IgD-negative memory B cell (primary cell): ENCODE results near the gene PARD3B. TPM values are rescaled to one million over a fixed set of nuclear protein-coding genes. Genes with fewer than 3 reads are reported as not detected.

Experiments
- H3K27ac Mint-ChIP-seq, 3 donors: one replicate each; pipeline ENCODE4 v1.8.0; 2020 to 2022; ENCODE audit warnings: mild to moderate bottlenecking in 3 of 3, mixed read lengths in 3 of 3, moderate library complexity in 1 of 3
- H3K27me3 Mint-ChIP-seq: one replicate; pipeline ENCODE4 v1.8.0; 2021; ENCODE audit warnings: mixed read lengths
- H3K36me3 Mint-ChIP-seq: one replicate; pipeline ENCODE4 v1.8.0; 2020; ENCODE audit warnings: mild to moderate bottlenecking, mixed read lengths
- H3K4me1 Mint-ChIP-seq, 3 donors: one replicate each; pipeline ENCODE4 v1.8.0; 2020 to 2022; ENCODE audit warnings: mixed read lengths in 3 of 3, mild to moderate bottlenecking in 1 of 3
- H3K4me3 Mint-ChIP-seq, 4 donors: one replicate each; pipeline ENCODE4 v1.8.0; 2020 to 2022; ENCODE audit warnings: mild to moderate bottlenecking in 4 of 4, mixed read lengths in 4 of 4, moderate library complexity in 3 of 4
- H3K9me3 Mint-ChIP-seq, 3 donors: one replicate each; pipeline ENCODE4 v1.8.0; 2020 to 2021; ENCODE audit warnings: mixed read lengths in 3 of 3, mild to moderate bottlenecking in 1 of 3
- polyA plus RNA-seq: library from polyadenylated mRNA; unstranded; fragments of 300-500 nt; fragmentation: Illumina TruSeq; gene quantifications from one replicate; pipeline ENCODE4 v1.2.3, GENCODE V29; 2021

PARD3B gene
- polyA plus RNA-seq, 1 donor from 2014 or later: 0.04 TPM

DNA sequence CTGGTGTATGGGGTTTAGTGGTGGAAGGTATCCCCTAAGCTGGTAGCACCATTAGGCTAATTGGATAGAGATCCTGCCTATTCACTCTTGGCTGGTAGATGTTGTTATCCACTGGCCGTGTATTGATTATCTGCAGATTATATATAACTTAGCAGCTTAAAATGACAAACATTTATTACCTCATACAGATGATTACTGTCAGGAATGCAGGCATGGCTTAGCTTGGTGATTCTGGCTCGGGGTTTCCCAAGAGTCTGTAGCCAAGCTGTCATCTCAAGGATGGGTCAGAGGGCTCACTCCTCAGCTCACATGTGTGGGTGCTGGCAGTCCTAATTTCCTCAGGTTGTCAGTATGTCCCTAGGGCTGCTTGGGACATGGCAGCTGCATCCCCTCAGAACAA, 465.8 kb downstream of the PARD3B start:
- no peaks in the 10 kb centered on the region for H3K36me3 Mint-ChIP-seq
- H3K4me3 Mint-ChIP-seq: no peak overlapping the region
- no peaks in the 10 kb centered on the region for H3K27me3 Mint-ChIP-seq
- peaks cover 0 to 2% (median 0%) of the 10 kb centered on the region in 3 donors for H3K4me1 Mint-ChIP-seq
- H3K9me3 Mint-ChIP-seq: peaks cover 0 to 2% (median 0%) of the 10 kb centered on the region in 3 donors
- no peak overlapping the region for H3K27ac Mint-ChIP-seq

DNA sequence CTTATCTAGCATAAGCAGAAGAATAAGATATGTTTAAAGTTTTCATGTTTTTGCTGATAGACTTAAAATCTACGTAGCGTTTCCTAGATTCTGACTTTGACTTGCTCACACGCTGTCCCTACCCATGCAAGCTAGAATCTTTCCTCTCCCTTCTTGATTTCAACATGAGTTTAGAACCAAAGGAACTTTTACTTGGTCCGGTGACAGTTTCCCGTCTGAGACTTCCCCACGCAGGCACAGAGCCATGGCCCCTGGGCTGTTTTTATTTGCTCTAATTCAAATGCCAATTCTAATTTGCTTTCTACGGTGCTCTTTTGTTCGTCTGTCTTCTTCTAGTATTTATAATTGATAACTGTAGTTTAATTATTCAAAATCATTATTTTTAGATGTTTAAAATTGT, 467.7 kb downstream of the PARD3B start:
- Mint-ChIP-seq H3K4me3 (no peak overlapping the region), H3K27ac (no peak overlapping the region), H3K27me3 (no peaks in the 10 kb centered on the region), H3K4me1 (peaks cover 0 to 2% (median 0%) of the 10 kb centered on the region in 3 donors), H3K9me3 (no peaks in the 10 kb centered on the region), H3K36me3 (no peaks in the 10 kb centered on the region)

DNA sequence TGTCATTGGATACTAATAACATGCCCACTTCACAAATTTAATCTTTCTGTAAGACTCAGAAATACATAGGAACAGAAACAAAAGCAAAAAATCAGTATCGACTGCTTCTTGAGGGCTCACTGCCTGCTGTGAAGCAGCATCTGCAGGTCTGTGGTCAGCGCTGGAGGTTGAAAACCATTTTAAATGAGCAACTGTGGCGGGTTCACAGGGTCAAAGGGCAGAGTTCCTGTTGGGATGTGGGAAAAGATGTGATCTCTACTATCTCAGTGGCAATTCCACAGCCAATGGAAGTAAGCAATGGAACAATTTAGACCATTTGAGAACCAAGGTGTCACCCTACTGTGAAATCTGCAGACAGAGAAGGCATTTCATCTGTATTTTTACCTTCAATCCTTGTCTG, 468.3 kb downstream of the PARD3B start:
- Mint-ChIP-seq H3K36me3 (no peaks in the 10 kb centered on the region), H3K27me3 (no peaks in the 10 kb centered on the region), H3K9me3 (no peaks in the 10 kb centered on the region), H3K4me3 (no peak overlapping the region), H3K4me1 (peaks cover 0 to 2% (median 0%) of the 10 kb centered on the region in 3 donors), H3K27ac (no peak overlapping the region)

DNA sequence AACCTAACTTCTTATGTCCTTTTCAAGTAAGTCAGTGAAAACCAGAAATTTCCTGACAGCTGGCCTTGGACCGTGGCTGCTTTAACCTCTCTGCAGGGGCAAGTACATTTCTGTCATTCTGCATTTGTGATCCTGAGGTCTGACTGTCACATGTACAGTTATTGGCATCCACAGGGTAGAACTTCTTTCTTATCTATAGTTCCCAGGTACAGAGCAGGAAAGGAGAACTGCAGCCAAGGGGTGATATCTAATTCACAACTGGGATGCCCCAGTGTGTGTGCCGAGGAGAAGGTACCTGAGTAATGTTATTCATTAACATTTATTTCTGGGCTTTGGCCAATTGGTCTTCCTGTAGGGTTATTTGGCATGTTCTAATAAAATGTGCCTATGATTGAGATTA, 468.9 kb downstream of the PARD3B start:
- no peak overlapping the region for H3K4me3 Mint-ChIP-seq

DNA sequence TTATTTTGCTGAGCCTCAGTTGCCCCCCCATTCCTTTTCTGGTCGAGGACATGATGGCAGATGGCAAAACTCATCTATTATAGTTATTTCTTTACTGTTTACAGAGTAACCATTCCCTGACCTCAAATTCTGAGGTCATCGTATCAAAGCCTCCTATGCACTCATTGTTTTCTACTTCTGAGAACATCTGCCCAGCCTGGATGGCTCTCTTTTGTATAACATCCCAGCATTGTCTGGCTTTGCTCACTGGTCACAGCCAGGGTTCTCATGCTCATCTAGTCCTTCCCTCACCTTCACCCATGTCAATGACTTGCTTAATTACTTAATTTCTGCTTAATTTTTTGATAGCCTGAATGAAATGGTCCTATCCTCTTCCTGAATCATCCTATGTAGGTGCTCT, 472.1 kb downstream of the PARD3B start:
- Mint-ChIP-seq H3K27ac (no peak overlapping the region), H3K4me1 (no peaks in the 10 kb centered on the region), H3K27me3 (no peaks in the 10 kb centered on the region), H3K9me3 (peaks cover 0 to 7% (median 0%) of the 10 kb centered on the region in 3 donors), H3K4me3 (no peak overlapping the region), H3K36me3 (no peaks in the 10 kb centered on the region)

More for the DNA sequence above, 468.9 kb downstream of the PARD3B start:
- no peaks in the 10 kb centered on the region for H3K27me3 Mint-ChIP-seq
- H3K4me1 Mint-ChIP-seq: no peaks in the 10 kb centered on the region
- no peaks in the 10 kb centered on the region for H3K9me3 Mint-ChIP-seq
- no peaks in the 10 kb centered on the region for H3K36me3 Mint-ChIP-seq
- no peak overlapping the region for H3K27ac Mint-ChIP-seq

DNA sequence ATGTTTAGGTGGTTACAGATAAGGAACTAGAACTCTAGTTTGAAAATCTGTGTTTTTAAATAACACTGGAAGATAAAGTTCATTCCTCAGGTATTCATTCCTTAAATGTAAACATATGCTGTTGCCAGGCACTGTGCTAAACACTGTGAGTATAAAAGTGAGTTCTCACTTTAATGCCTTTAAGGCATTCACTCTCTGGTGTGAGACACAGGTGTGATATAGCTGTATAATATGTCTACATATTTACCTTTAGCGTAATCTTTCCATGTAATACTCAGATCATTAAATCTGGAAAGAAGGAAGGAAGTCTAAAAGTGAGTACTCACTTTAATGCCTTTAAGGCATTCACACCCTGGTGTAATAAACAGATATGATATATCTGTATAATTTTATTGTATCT, 472.6 kb downstream of the PARD3B start:
- no peaks in the 10 kb centered on the region for H3K36me3 Mint-ChIP-seq
- H3K4me1 Mint-ChIP-seq: no peaks in the 10 kb centered on the region
- H3K9me3 Mint-ChIP-seq: peaks cover 0 to 7% (median 0%) of the 10 kb centered on the region in 3 donors
- H3K27me3 Mint-ChIP-seq: no peaks in the 10 kb centered on the region
- H3K27ac Mint-ChIP-seq: no peak overlapping the region
- no peak overlapping the region for H3K4me3 Mint-ChIP-seq

DNA sequence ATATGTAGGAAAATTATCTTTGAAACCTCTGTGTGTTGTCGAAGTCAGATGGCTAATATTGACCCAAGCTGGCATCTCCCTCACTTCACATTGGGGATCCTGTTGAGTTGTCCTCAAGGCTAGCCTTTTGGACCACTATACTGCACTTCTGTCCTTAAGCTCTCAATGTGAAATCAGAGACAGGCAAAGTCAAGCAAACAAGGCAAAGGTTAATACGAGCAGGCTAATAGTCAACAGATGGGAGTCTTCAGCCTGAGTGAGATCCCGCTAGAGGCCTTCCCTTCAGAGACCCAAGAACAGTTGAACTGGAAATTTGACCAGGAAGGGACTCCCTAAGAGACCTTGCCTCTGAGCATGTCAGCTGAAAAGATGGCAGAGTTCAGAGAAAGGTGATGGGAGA, 475.4 kb downstream of the PARD3B start:
- H3K9me3 Mint-ChIP-seq: peaks cover 0 to 7% (median 0%) of the 10 kb centered on the region in 3 donors
- H3K27me3 Mint-ChIP-seq: no peaks in the 10 kb centered on the region
- no peak overlapping the region for H3K4me3 Mint-ChIP-seq
- H3K4me1 Mint-ChIP-seq: no peaks in the 10 kb centered on the region
- H3K27ac Mint-ChIP-seq: no peak overlapping the region
- no peaks in the 10 kb centered on the region for H3K36me3 Mint-ChIP-seq

DNA sequence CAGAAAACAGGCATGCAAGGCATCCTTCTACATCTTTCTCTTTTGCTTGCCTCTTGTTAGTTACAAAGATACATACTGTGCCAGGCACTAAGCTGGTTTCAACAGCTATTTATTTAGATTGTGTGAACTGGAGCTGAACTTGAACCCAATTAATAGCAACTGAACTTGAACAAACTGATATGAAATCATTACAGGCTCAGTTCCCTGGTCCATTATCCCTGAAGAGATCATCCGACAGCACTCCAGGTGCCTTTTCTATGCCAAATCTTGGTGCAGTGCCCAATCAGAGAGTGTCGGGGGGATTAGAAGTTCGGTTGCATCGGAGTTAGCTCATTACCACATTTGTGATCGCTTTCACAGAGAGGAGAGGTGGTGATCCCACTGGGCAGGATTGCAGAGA, 477.6 kb downstream of the PARD3B start:
- Mint-ChIP-seq H3K36me3 (no peaks in the 10 kb centered on the region), H3K4me3 (no peak overlapping the region), H3K27me3 (no peaks in the 10 kb centered on the region), H3K27ac (no peak overlapping the region), H3K9me3 (peaks cover 0 to 7% (median 0%) of the 10 kb centered on the region in 3 donors), H3K4me1 (no peaks in the 10 kb centered on the region)

DNA sequence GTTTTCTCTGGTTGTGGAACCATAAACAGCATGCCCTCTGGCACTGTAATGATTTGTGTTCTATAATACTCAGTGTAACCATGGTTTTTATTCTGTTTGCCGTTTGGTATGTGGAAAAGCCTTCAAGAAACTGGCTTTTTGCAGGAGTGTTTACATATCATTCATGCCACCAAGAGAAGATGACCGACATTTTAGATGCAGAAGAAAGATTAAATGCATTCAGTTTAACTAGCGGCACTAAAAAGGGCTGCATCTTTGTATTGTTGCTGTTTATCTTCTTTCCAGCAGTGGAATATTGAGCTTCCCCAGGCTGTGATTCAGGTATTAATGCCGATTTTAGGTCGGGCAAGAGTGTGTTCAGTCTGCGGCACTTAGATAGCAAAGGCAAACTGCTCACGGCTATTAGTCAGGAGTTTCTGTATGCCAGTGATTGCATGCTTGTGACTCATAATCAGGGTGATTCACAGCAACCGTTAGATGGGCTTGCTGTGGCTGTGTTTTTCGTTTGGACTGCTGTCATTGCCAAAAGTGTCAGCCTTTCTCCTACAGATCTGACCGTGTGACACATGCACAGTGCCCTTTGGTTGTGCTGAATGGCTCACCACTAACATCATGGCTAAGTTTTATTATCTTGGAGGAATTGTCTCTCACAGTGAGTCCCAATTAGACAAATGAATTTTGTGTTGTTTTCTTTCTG, 479.7 kb downstream of the PARD3B start:
- H3K4me1 Mint-ChIP-seq: no peaks in the 10 kb centered on the region
- H3K4me3 Mint-ChIP-seq: no peak overlapping the region
- no peaks in the 10 kb centered on the region for H3K27me3 Mint-ChIP-seq
- no peak overlapping the region for H3K27ac Mint-ChIP-seq
- H3K9me3 Mint-ChIP-seq: peaks cover 0 to 6% (median 0%) of the 10 kb centered on the region in 3 donors
- no peaks in the 10 kb centered on the region for H3K36me3 Mint-ChIP-seq

DNA sequence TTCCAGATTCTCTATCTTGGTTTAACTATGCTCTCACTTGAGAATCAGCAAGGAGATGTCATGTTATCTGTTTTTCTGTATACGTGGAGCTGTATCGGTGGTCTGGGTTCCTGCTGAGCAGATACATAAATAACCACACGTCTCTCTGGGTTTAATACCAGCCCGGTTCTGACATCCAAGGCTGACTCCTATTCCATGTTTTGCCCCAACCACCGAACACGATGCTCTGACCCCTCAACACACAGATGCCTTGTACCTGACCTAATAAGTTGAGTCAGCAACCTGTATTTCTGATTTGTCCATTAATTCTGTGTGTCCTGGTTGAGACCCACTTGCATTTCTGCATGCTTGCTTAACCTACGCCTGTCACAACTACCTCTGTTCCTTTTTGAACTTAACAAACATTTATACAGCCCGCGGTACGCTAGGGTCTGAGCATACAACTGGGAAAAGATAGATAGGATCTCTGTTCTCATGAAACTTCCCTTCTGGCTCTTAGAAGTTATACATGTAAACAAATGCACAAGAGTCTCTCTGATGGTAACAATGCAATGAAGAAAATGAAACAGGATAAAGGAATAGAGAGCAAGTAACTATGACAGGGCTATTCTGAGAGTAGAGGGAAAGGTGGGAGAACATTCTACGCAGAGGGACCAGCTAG, 480.4 kb downstream of the PARD3B start:
- Mint-ChIP-seq H3K4me3 (no peak overlapping the region), H3K27me3 (no peaks in the 10 kb centered on the region), H3K27ac (no peak overlapping the region), H3K4me1 (no peaks in the 10 kb centered on the region), H3K9me3 (peaks cover 0 to 3% (median 0%) of the 10 kb centered on the region in 3 donors), H3K36me3 (no peaks in the 10 kb centered on the region)

DNA sequence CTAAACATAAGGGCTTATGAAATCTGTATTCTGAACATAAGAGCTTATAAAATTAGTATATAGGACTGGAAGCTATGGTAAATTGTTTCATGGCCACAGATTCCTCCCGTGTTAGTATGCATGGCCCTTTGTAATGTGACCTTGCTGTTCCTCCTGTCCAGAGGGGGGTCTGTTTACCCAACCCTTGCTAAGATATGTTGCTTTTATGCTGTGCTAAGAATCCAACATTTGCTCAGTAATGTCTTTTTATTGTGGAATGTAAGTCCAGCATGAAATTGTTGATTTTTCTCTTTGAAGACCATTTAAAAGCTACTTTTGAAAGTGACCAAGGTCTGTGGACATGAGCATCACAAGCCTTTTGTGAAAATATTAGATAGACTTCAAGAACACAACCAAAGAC, 485.4 kb downstream of the PARD3B start:
- H3K36me3 Mint-ChIP-seq: no peaks in the 10 kb centered on the region
- no peaks in the 10 kb centered on the region for H3K4me1 Mint-ChIP-seq
- no peak overlapping the region for H3K27ac Mint-ChIP-seq
- H3K4me3 Mint-ChIP-seq: no peak overlapping the region
- H3K9me3 Mint-ChIP-seq: peaks cover 0 to 3% (median 0%) of the 10 kb centered on the region in 3 donors
- no peaks in the 10 kb centered on the region for H3K27me3 Mint-ChIP-seq

DNA sequence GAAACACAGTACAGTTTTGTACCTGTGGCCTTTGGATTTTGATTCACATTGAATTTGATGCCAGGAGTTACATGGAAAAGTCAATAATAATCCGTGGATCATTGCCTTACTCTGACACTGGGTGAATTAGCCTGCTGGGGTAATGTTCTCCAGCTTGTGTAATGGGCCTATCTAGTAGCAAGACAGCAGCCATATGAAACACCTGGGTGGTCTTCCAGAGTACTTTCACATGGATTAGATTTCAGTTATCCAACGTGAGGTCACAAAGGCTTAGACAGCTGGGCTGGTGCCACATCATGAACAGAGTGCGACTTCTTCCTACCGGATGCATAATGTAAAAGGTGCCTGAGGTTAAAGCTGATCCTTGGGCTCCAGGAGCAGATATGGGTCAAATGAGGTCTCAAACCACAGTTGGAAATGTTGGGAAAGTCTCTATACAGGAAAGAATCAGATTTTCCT, 486.8 kb downstream of the PARD3B start:
- Mint-ChIP-seq H3K4me1 (no peaks in the 10 kb centered on the region), H3K27ac (no peak overlapping the region)

DNA sequence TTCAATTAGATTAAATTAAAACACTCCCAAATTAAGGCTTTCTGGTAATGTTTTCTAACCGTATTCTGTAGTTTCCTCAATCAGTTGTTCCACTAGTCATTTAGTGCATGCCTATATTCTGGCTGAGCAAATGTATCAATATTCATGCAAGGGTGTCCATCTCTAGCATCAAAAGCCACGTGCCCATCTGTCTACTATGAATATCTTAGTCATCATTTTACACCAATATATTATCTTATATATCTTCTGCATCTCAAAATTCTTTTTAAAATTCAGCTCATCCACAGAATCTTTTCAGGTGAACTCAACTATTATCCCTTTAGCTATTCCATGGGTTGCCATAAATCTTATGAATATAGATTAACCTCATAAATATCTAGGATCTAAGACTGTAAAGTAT, 488.2 kb downstream of the PARD3B start:
- no peak overlapping the region for H3K27ac Mint-ChIP-seq
- no peaks in the 10 kb centered on the region for H3K4me1 Mint-ChIP-seq

More for the DNA sequence above, 486.8 kb downstream of the PARD3B start:
- Mint-ChIP-seq H3K36me3 (no peaks in the 10 kb centered on the region), H3K27me3 (no peaks in the 10 kb centered on the region), H3K4me3 (no peak overlapping the region), H3K9me3 (peaks cover 0 to 3% (median 0%) of the 10 kb centered on the region in 3 donors)

DNA sequence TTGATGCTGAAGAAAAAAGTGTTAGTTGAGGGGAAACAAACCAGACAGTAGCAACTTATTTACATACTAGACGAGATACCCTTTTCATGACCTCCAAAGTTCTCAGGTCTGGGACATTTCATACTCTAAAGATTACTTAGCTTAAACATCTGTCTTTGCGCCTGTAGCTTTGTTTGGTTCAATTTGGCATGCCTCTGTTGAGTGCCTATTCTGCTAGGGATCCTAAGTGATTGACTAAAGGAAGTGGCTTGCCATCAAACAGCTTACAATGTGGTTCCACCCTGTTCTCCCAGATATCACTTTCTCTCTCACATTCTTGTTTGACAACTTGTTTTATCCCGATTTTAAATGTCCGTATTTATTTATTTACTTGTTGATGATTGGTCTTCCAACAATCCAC, 488.8 kb downstream of the PARD3B start:
- H3K4me1 Mint-ChIP-seq: no peaks in the 10 kb centered on the region
- no peaks in the 10 kb centered on the region for H3K27me3 Mint-ChIP-seq
- no peaks in the 10 kb centered on the region for H3K9me3 Mint-ChIP-seq
- H3K36me3 Mint-ChIP-seq: no peaks in the 10 kb centered on the region
- no peak overlapping the region for H3K4me3 Mint-ChIP-seq
- H3K27ac Mint-ChIP-seq: no peak overlapping the region

More for the DNA sequence above, 488.2 kb downstream of the PARD3B start:
- H3K36me3 Mint-ChIP-seq: no peaks in the 10 kb centered on the region
- no peak overlapping the region for H3K4me3 Mint-ChIP-seq
- H3K9me3 Mint-ChIP-seq: peaks cover 0 to under 1% (median 0%) of the 10 kb centered on the region in 3 donors
- H3K27me3 Mint-ChIP-seq: no peaks in the 10 kb centered on the region

DNA sequence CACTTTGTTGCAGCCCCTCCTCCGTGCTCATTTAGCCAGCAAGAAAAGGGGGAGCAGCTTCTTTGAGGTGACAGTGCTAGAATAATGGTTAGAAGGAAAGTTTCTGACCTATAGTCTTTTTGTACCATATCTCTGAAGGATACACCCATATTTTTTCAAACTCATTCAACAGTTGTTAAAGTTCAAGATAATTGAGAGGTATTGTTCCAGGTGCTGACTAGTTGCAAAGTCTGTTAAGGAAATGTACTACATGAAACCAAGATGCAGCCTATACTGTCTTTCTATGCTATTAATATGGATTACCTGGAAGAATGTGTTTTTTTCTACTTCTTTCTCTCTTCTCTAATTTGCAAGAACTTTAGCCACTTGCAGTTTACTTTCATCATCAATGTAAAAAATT, 495.0 kb downstream of the PARD3B start:
- Mint-ChIP-seq H3K36me3 (no peaks in the 10 kb centered on the region), H3K27ac (no peak overlapping the region), H3K9me3 (no peaks in the 10 kb centered on the region), H3K4me1 (no peaks in the 10 kb centered on the region), H3K4me3 (no peak overlapping the region), H3K27me3 (no peaks in the 10 kb centered on the region)
